ENCODE data around the gene SACM1L.
"Not testable (repeated sequence)": the region's sequence is repeated elsewhere in the genome, so short reads cannot be mapped to it uniquely, and the experiment has no call there.

Gene SACM1L

DNA sequence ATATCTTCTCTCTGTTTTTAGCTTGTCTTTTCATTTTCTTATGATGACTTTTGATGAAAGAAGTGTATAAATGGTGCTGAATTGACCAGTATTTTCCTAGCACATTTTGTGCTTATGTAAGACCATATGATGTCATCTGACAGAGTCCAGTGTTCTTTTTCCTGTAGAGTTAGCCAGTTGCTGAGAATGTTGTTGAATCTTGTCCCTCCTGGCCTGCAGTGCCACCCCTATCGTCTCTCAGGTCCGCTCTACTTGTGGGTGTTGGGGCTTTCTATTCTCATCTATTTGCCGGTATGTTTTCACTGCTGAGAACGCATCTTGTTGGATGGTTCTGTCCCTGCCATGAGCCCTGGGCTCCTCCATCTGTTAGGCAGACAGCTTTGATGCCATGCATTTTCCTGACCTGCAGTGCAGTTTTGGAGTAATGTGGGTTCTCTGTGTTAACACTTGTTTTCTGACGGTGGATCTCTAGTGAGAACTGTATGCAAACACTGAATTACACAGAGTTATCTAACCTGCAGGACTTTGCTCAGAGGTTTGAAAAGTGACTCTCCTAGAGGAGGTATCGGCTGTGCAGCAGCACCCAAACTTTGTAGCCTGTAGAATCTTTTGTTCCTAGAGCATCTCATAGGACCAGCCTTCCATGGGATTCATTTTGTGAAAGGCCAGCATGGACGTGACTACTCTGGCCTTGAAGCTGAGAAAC is 62.5 kb downstream of the SACM1L start:
- Histone ChIP-seq H3K9me3 (ENCODE audit: control insufficient read depth, insufficient read depth, low read length) (no peaks in the 10 kb centered on the region), H3K36me3 (ENCODE audit: insufficient read depth, low read length) (peaks cover 4% of the 10 kb centered on the region; the same call in 1 of the 2 replicates), H3K4me1 (ENCODE audit: insufficient read depth, low read length) (no peaks in the 10 kb centered on the region), H3K9ac (ENCODE audit: low read depth, low read length) (no peak overlapping the region)

DNA sequence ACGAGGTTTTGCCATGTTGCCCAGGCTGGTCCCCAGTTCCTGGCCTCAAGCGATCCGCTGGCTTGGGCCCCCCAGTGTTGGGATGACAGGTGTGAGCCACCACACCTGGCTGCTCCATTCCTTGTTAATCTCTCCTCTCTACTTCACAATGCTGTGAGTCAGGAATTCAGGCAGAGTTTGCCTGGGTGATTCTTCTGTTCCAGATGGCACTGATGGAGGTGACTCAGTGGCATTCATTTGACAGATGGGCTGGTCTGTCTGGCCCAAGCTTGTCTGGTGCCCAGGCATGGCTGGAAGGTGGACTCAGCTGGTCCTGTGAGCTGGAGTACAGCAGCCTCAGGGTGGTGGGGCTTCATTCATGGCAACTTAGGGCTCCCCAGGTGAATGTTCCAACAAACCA is 63.9 kb downstream of the SACM1L start:
- H3K9me3 ChIP-seq (ENCODE audit: control insufficient read depth, insufficient read depth, low read length): no peaks in the 10 kb centered on the region
- H3K9ac ChIP-seq (ENCODE audit: low read depth, low read length): no peak overlapping the region
- H3K4me1 ChIP-seq (ENCODE audit: insufficient read depth, low read length): no peaks in the 10 kb centered on the region
- no peaks in the 10 kb centered on the region for H3K36me3 ChIP-seq (ENCODE audit: insufficient read depth, low read length)

DNA sequence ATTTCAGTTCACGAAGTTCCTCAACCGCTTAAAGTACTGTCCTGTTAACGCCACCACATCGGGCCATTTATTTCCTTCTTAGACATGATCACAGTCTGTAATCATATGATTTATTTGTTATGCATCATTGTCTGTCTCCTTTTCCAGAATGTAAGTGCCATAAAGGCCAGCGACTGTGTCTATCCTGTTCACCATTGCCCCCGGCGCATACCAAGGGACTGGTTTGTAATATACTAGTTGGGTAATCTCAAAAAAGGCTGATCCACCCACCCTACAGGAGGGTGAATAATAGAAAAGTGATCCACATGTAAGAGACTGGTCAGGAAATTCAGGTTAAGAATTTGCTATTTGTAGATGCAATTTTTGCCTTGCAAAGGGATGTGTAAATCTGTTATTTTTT is 65.3 kb downstream of the SACM1L start:
- Histone ChIP-seq H3K9me3 (ENCODE audit: control insufficient read depth, insufficient read depth, low read length) (no peaks in the 10 kb centered on the region), H3K4me1 (ENCODE audit: insufficient read depth, low read length) (no peaks in the 10 kb centered on the region), H3K9ac (ENCODE audit: low read depth, low read length) (no peak overlapping the region), H3K36me3 (ENCODE audit: insufficient read depth, low read length) (no peaks in the 10 kb centered on the region)

DNA sequence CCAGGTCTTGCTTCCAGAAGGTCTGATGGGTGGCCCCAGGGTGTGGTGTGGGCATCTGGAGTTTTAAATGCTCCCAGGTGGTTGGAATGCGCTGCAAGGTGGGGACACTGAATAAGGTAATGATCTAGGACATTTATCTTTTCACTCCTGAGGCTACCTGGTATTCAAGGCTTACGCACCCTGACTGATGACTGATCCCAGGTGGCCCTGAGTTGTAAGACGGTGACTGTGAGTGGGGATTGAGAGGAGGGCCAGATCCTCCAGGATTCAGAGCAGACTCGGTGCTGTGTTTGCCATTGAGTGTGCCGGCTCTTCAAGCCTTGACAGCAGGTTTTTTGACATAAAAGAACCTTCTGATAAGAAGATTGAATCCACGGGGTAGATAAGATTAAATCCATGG is 66.9 kb downstream of the SACM1L start:
- Histone ChIP-seq H3K36me3 (ENCODE audit: insufficient read depth, low read length) (no peaks in the 10 kb centered on the region), H3K4me1 (ENCODE audit: insufficient read depth, low read length) (no peaks in the 10 kb centered on the region; the same call in 1 of the 2 replicates), H3K9ac (ENCODE audit: low read depth, low read length) (no peak overlapping the region), H3K9me3 (ENCODE audit: control insufficient read depth, insufficient read depth, low read length) (no peaks in the 10 kb centered on the region)

DNA sequence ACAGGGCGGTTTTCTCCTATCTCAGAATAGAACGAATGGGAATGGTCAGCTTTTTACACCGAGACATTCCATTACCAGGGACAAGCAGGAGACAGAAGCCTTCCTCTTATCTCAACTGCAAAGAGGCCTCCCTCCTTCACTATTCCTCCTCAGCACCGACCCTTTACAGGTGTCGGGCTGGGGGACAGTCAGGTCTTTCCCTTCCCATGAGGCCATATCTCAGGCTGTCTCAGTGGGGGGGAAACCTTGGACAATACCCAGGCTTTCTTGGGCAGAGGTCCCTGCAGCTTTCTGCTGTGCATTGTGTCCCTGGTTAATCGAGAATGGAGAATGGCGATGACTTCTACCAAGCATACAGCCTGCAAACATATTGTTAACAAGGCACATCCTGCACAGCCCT is 67.9 kb downstream of the SACM1L start:
- H3K36me3 ChIP-seq (ENCODE audit: insufficient read depth, low read length); H3K9me3 ChIP-seq (ENCODE audit: control insufficient read depth, insufficient read depth, low read length); H3K4me1 ChIP-seq (ENCODE audit: insufficient read depth, low read length); H3K9ac ChIP-seq (ENCODE audit: low read depth, low read length): not testable (repeated sequence)

DNA sequence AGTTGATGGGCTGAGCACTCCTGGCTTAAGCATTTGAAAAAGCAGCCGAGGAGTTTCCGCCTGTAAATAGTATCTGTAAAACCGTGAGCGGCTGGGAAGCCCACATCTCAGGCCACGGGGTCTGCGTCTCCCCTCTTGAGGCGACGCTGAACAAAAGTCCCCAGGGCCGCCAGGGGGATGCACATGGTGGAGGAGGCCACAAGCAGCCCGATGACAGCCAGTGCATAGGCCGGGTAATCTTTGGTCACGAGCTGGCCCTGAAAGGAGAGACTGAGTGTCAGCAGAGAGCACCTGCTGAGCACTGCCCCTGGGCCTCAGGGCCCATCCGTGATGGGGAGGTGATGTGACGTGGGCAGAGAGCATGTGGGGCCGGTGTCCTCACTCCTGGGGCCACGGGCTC is 69.7 kb downstream of the SACM1L start:
- Histone ChIP-seq H3K4me1 (ENCODE audit: insufficient read depth, low read length) (no peaks in the 10 kb centered on the region; the same call in 1 of the 2 replicates), H3K9me3 (ENCODE audit: control insufficient read depth, insufficient read depth, low read length) (no peaks in the 10 kb centered on the region), H3K9ac (ENCODE audit: low read depth, low read length) (no peak overlapping the region), H3K36me3 (ENCODE audit: insufficient read depth, low read length) (no peaks in the 10 kb centered on the region)

DNA sequence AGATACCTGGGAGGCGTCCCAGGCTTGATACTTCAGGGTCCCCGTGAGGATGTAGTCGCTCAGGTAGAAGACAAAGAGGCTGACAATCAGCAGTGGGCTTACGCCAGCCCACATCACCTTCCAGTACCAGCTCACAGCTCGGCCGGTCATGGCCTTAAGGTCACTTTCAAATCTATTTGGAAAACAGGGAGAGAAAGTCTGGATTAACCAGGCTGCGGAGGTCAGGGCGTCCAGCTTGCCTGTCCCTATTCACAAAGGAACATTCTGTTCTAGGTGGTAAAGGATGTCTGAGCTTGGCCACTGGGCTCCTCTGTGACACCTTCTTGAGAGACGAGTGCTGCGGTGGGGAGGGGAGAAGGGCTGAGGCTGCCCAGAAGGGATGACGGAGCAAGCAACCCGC is 70.7 kb downstream of the SACM1L start:
- Histone ChIP-seq H3K36me3 (ENCODE audit: insufficient read depth, low read length) (no peaks in the 10 kb centered on the region), H3K4me1 (ENCODE audit: insufficient read depth, low read length) (no peaks in the 10 kb centered on the region; the same call in 1 of the 2 replicates), H3K9me3 (ENCODE audit: control insufficient read depth, insufficient read depth, low read length) (no peaks in the 10 kb centered on the region), H3K9ac (ENCODE audit: low read depth, low read length) (no peak overlapping the region)

DNA sequence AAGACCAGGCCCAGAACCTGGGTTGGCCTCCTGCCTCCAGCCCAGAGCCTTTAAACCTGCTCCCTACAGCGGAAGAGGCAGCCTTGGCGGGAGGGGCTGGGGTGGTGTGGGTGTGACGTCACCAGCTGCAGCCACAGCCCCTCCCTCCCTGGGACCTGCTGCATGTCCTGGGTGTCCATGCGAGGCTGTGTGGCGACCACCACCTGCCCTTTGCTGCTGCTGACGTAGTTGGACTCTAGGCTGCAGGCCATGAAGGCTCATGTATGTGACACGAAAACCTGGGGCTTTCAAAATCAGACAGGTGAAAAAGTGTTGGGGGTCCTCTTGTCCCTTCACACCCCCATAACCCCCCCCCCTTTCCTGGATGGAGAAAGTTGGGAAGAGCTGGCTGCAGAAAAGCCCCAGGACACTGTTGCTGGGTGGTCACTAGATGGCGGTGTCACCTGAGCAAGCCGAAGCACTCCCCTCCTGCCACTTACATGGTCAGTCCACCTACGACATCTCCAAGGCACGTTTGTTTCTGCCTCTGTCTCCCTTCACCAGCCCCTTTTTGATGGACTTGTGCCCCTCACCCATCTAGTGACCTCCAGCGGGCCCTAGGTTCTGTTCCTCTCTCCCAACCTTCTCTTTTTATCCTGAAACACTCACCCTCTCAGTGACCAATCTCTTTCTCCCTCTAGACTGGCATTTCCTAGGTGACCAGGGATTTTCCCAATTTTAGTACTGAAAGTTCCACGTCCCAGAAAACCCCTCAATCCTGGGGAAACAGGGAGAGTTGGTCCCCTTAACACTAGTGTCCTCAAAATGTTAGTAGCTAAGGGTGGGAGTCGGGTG is 71.9 kb downstream of the SACM1L start:
- Histone ChIP-seq H3K36me3 (ENCODE audit: insufficient read depth, low read length) (no peaks in the 10 kb centered on the region), H3K4me1 (ENCODE audit: insufficient read depth, low read length) (no peaks in the 10 kb centered on the region; the same call in 1 of the 2 replicates), H3K9ac (ENCODE audit: low read depth, low read length) (no peak overlapping the region), H3K9me3 (ENCODE audit: control insufficient read depth, insufficient read depth, low read length) (no peaks in the 10 kb centered on the region)

DNA sequence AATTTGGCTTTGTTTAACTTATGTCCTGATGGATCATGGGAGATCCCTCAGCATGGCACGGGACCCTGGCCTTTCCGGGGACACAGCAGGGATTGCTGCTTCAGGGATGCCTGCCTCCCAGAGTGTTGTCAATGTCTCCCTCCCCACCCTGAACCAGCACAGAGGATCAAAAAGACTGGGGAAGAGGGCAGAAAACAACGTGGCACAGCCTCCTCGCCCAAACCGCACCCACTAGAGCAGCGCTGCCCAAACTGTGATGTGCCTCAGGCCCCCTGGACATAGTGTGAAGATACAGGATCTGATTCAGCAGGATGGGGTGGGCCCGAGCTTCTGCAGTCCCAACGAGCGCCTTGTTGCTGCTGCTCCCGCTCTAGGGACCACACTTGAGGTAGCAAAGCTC is 72.6 kb downstream of the SACM1L start:
- Histone ChIP-seq H3K9me3 (ENCODE audit: control insufficient read depth, insufficient read depth, low read length) (no peaks in the 10 kb centered on the region), H3K36me3 (ENCODE audit: insufficient read depth, low read length) (no peaks in the 10 kb centered on the region), H3K9ac (ENCODE audit: low read depth, low read length) (no peak overlapping the region), H3K4me1 (ENCODE audit: insufficient read depth, low read length) (no peaks in the 10 kb centered on the region; the same call in 1 of the 2 replicates)

DNA sequence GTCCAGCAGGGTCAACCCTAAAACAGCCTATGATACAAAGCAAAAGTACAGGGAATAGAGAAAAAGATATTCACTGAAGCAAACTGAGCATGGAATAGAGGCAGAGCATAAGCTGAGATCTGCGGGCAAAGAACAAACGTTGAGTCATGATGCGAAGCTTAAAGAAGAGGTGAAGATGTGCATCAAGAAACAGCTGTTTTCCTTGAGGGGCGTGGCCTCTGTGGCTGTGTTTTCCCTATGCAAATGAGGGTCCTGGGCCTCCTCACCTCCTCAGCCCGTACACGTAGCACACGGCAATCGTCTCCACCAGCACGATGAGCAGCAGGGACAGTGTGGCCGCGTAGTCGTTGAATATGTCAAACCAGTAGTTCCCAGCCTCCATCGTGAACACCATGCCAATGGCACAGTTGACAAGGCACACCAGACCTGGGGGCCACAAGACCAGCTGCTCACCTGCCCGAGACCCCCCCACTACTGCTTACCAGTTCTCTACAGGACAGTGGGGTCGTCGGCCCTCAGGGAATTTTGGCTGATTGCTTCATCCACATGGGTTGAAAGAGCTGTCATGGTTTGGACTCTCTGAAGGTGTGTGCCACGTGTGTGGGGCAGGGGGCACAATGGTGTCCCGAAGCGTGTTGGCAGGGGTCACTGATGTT is 73.6 kb downstream of the SACM1L start:
- H3K9me3 ChIP-seq (ENCODE audit: control insufficient read depth, insufficient read depth, low read length): no peaks in the 10 kb centered on the region
- no peak overlapping the region for H3K9ac ChIP-seq (ENCODE audit: low read depth, low read length)
- no peaks in the 10 kb centered on the region for H3K36me3 ChIP-seq (ENCODE audit: insufficient read depth, low read length)
- H3K4me1 ChIP-seq (ENCODE audit: insufficient read depth, low read length): no peaks in the 10 kb centered on the region; the same call in 1 of the 2 replicates

DNA sequence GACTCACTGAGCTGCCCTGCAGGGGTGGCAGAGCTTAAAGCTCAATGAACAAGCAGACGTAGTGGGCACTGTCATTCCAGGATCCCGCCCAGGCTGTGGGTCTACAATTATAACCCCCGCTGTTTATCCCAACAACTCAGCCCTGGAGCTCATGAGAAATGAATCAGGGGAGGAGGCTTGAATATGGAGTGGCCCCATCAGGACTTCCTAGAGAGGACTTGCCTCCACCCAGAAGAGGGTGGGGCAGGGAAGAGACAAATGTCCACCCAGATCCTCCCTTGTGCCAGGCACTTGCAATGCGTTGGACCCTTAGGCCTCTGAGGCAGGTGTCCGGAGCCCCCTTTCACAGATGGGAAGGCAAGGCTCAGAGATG is 74.1 kb downstream of the SACM1L start:
- Histone ChIP-seq H3K36me3 (ENCODE audit: insufficient read depth, low read length) (no peaks in the 10 kb centered on the region), H3K4me1 (ENCODE audit: insufficient read depth, low read length) (no peaks in the 10 kb centered on the region; the same call in 1 of the 2 replicates), H3K9ac (ENCODE audit: low read depth, low read length) (no peak overlapping the region), H3K9me3 (ENCODE audit: control insufficient read depth, insufficient read depth, low read length) (no peaks in the 10 kb centered on the region)

DNA sequence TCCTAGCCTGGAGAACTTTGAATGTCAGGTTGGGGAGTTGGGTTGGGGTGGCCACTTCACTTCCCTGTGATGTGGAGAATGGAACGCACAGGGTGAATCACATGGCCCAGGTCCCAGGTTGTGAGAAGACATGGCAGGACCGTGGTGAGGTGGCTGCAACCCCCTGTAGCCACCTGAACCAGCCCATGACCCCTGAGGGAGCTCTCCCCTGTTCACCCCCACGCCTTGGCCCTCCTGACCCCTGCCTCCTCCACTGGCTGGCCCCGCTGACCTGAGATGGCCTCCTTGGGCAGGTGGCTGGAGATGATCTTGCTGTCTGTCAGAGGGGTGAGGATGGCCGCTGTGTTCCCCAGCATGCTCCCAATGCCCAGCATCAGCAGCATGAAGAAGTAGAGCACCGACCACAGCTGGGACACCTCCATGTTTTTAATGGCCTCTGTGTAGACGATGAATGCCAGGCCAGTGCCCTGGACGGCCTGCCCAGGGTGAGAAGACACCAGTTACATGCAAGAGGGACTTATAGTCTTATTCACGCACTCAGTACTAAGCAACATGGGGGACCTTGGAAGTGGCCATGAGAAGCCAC is 76.2 kb downstream of the SACM1L start:
- H3K9ac ChIP-seq (ENCODE audit: low read depth, low read length): no peak overlapping the region
- no peaks in the 10 kb centered on the region for H3K36me3 ChIP-seq (ENCODE audit: insufficient read depth, low read length)
- H3K4me1 ChIP-seq (ENCODE audit: insufficient read depth, low read length): no peaks in the 10 kb centered on the region; the same call in 1 of the 2 replicates
- no peaks in the 10 kb centered on the region for H3K9me3 ChIP-seq (ENCODE audit: control insufficient read depth, insufficient read depth, low read length)

DNA sequence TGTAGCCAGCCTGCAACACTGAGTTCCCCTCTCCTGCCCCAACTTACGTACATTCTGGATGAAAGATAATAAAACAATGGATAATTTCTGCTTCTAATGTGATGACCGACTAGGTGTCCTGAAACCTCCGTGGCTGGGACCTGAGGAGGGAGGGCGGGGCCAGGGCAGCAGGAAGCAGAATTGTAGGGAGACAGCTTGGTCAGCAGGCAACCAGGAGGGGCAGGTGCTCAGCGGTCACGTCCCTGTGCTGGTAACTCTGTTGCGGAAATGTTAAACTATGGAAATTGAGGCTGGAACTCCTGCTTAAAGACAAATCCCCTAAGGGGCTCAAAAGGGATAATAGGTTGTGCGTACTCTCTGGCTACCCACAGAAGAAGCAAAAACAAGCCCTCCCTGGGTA is 76.8 kb downstream of the SACM1L start:
- H3K36me3 ChIP-seq (ENCODE audit: insufficient read depth, low read length): no peaks in the 10 kb centered on the region
- H3K4me1 ChIP-seq (ENCODE audit: insufficient read depth, low read length): no peaks in the 10 kb centered on the region; the same call in 1 of the 2 replicates
- no peaks in the 10 kb centered on the region for H3K9me3 ChIP-seq (ENCODE audit: control insufficient read depth, insufficient read depth, low read length)
- H3K9ac ChIP-seq (ENCODE audit: low read depth, low read length): no peak overlapping the region

DNA sequence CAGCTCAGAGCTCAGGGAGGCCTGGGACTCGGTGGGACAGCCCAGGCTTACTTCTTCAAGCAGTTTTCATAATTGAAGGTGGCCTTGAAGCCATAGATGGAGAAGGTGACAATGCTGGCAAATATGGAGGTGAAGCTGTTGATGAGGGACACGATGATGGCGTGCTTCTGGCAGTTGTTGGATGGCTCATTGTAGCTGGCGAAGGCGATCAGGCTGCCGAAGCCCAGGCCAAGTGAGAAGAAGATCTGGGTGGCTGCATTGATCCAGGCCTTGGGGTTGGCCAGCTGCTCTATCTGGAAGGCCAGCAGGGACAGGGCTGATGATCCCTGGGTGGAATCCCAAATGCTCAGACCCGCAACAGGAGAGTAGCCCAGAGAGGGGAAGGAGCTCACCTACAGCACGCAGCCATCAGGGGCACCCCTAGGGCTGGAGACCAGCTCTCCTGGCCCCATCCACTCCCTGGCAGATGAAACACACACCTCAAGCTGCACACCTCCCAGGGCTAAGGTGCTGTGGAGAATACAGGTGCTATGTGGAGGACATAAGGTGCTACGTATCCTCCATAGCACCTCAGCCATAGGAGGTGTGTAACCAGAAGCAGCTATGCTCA is 82.1 kb downstream of the SACM1L start:
- Histone ChIP-seq H3K9ac (ENCODE audit: low read depth, low read length) (no peak overlapping the region), H3K36me3 (ENCODE audit: insufficient read depth, low read length) (no peaks in the 10 kb centered on the region), H3K9me3 (ENCODE audit: control insufficient read depth, insufficient read depth, low read length) (no peaks in the 10 kb centered on the region), H3K4me1 (ENCODE audit: insufficient read depth, low read length) (no peaks in the 10 kb centered on the region)

All from ES-I3 (cell line).